ENCODE measurements around the gene MAP3K14.
A peak's percentile ranks its signal among the peaks of the same experiment; 100 is the strongest.

The MAP3K14 gene

DNA sequence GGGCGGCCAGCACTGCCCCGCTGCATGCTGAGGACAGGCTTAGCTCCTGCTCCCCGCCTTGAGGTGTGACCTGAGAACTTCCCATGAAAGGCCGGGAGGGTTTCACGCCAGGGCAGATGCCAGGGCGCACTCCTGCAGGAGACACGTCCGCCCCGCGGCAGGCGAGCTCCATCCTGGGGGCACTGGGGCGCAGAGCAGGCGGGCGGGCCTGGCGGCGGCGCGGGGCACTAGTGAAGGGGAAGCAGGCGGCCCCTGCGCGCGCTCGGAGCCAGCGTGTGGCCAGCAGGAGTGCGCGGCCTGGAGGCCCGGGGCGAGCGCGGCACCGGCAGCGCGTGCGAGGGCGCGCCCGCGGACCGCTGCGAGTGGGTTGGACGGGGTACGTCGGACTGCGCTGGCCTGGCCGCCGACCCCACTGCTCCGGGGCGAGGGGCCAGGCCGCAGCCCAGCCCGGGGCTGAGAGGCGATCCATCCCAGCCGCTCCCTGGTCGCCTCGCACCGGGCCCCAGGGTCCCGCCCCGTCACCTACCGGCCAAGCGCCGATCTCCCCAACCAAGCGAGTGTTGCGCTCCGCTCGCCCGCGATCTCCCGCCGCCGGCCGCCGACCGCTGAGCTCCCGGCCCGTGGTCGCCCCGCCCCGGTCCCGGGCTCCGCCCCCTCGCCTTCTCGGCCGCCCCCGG is at the start of gene MAP3K14:
TSS of gene MAP3K14 (minus strand) at position 587 of the 677 bp plus-strand sequence. CDS start 26,275 bp downstream, outside the sequence.
- Mint-ChIP-seq H3K27ac (peak within 1 kb of the TSS; percentile 98), H3K36me3 (peaks cover 44 to 52% of the 10 kb centered on the region in 2 donors), H3K9me3 (no peaks in the 10 kb centered on the region), H3K4me3 (peak within 1 kb of the TSS; percentile 88 to 94), H3K4me1 (peaks cover 52 to 68% of the 10 kb centered on the region in 2 donors), H3K27me3 (no peaks in the 10 kb centered on the region)
- DNase-seq (peak; percentile 52), ATAC-seq (replicated peaks) (peak; percentile 11 to 14)

DNA sequence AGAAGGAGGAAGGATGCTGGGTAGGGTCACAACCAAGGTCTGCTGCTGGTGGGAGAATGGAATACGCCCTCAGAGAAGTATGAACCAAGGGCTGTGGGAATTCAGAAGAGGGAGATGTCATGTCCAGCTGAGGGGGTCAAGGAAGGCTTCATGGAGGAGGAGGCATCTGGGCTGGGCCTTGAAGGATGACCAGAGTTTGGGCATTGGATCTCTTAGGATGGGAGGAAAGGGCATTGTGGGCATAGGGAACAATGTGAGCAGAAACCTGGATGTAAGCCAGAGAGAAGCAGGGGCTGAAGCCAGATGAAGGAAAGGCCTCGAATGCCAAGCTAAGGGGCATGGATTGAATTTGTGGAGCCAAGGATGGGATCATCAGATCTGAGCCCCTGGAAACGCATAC is 49.2 kb upstream of the MAP3K14 start:
- Mint-ChIP-seq H3K4me3 (no peak overlapping the region), H3K4me1 (peaks cover 14 to 25% of the 10 kb centered on the region in 2 donors), H3K36me3 (peaks cover 8 to 15% of the 10 kb centered on the region in 2 donors), H3K9me3 (peaks cover 7 to 13% of the 10 kb centered on the region in 2 donors), H3K27ac (no peak overlapping the region), H3K27me3 (peaks cover 18 to 19% of the 10 kb centered on the region in 2 donors)
- no peak for DNase-seq
- no peak for ATAC-seq (replicated peaks)

DNA sequence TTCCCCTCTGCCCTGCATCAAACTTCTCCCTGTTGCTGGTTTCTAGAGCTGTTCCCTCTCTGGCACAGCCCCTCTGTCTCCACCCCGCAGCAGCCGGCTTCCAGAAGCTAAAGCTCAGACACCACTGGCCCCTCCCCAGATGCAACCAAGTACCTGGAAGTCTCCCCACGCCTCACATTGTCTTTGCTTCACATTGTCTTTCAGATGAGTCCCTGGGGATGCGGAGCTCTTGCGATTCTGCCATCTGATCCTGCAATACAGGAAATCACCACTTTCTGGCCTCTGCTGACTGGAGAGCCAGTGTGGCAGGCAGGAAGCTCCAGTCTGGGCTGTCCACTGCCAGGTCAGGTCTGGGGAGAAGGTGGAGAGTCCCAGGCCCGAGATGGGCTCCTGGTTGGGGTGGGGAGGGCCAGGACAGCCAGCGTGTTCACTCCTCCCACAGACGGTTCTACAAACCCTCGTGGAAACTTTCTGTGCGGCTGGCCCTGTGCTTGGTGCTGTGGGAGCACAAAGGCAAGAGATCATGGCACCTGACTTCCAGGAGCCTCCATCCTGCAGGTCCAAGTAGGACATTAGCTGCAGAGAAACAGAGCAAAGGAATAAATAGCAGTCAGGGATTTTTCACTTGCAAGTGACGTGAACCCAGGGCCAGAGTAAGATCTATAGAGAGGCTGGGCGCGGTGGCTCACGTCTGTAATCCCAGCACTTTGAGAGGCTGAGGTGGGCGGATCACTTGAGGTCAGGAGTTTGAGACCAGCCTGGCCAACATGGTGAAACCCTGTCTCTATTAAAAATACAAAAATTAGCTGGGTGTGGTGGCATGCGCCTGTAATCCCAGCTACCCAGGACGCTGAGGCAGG is 47.9 kb upstream of the MAP3K14 start:
- peaks cover 7 to 13% of the 10 kb centered on the region in 2 donors for H3K9me3 Mint-ChIP-seq
- peak overlapping the region; percentile 67 for H3K27ac Mint-ChIP-seq
- H3K36me3 Mint-ChIP-seq: peaks cover 8 to 15% of the 10 kb centered on the region in 2 donors
- H3K4me3 Mint-ChIP-seq: no peak overlapping the region
- peaks cover 12 to 16% of the 10 kb centered on the region in 2 donors for H3K4me1 Mint-ChIP-seq
- ATAC-seq (replicated peaks) (peak; percentile 20 to 21), DNase-seq (no peak)
- H3K27me3 Mint-ChIP-seq: peaks cover 21 to 26% of the 10 kb centered on the region in 2 donors

DNA sequence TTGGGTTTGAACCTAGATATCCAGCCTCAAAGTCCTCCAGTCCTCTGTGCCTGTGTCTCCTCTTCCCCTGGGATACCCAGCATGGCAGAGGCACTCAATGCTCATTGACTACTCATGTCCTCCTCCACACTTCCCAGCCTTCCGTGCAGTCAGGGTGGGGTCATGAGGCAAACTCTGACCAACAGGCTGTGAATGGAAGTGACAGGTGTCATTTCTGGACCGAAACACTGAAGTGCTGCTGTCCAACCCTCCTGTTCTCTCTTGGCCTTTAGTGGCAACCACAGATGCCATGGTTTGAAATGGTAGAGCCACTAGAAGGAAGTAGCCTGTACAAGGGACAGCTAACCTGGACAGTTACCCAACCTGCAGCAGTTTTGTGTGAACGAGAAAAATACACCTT is 46.7 kb upstream of the MAP3K14 start:
- Mint-ChIP-seq H3K4me1 (peaks cover 8 to 9% of the 10 kb centered on the region in 2 donors), H3K27ac (no peak overlapping the region), H3K36me3 (peaks cover 8 to 15% of the 10 kb centered on the region in 2 donors), H3K9me3 (peaks cover 7 to 13% of the 10 kb centered on the region in 2 donors), H3K4me3 (no peak overlapping the region), H3K27me3 (peaks cover 21 to 26% of the 10 kb centered on the region in 2 donors)
- ATAC-seq (replicated peaks) (no peak), DNase-seq (no peak)

DNA sequence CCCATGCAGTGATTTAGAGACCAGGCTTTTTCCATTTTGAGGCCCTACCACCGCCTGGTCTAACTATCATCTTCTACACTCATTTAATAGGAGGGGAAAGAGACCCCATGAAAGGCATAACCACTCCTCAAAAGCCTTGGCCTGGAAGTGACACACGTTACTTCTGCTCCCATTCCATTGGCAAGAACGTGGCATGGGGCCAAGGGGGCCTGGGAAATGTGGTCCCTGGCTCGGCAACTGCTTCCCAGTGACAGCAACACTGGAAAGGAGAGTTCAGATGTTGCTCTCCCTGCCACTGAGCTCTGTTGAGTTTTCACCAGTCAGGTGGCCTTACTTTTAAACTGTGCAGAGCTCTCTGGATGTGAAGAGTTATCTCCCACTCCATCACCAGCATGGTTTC is 45.2 kb upstream of the MAP3K14 start:
- DNase-seq: no peak
- Mint-ChIP-seq H3K36me3 (peaks cover 8 to 15% of the 10 kb centered on the region in 2 donors), H3K27me3 (peaks cover 21 to 26% of the 10 kb centered on the region in 2 donors), H3K4me3 (no peak overlapping the region), H3K4me1 (peaks cover 12 to 16% of the 10 kb centered on the region in 2 donors), H3K27ac (no peak overlapping the region), H3K9me3 (peaks cover 7 to 13% of the 10 kb centered on the region in 2 donors)
- no peak for ATAC-seq (replicated peaks)

DNA sequence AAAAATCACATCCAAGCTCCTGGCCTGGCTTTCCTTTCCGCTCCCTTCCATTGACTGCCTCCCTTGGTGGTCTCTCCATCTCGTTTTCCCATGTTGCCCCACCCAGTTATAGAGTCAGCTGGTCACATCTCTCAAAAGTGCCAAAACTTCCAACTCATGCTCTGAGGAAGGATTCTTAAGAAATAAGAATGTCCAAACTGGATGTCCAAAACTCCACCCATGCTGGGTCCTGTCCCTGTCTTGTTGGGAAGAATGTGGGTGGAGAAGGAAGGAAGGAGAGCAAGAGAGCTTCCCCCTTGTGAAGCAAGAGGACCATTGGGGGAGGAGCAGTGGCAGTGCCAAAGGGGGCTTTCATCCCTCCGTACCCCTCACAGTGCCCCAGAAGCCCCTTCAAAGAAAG is 44.6 kb upstream of the MAP3K14 start:
- Mint-ChIP-seq H3K27me3 (peaks cover 21 to 26% of the 10 kb centered on the region in 2 donors), H3K9me3 (peaks cover 7 to 13% of the 10 kb centered on the region in 2 donors)

DNA sequence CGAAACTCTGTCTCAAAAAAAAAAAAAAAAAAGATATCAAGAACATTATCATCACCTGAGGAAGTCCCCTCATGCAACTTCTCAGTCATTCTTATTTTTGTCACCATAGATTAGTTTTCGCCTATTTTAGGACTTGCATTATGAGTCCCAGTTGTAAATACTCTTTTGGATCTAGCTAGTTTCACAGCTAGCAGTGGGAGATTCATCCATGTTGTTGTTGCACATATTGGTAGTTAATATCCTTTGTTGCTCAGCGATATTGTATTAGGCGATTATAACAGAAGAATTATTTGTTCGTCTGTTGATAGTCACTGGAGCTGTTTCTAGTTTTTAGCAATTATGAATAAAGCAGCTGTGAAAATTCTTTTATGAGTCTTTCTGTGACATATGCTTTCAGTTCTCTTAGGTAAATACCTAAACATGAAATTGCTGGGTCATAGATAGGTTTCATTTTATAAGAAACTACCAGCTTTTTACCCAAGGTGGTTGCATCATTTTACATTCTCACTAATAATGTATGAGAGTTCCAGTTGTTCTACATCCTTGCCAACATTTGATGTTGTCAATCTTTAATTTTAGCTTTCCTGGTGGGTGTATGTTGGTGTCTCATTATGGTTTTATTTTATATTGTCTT is 40.7 kb upstream of the MAP3K14 start:
- Mint-ChIP-seq H3K4me3 (no peak overlapping the region), H3K36me3 (peaks cover 5 to 20% of the 10 kb centered on the region in 2 donors), H3K4me1 (peaks cover 29 to 30% of the 10 kb centered on the region in 2 donors), H3K27ac (no peak overlapping the region), H3K9me3 (peaks cover 11 to 13% of the 10 kb centered on the region in 2 donors), H3K27me3 (peaks cover 14 to 16% of the 10 kb centered on the region in 2 donors)
- DNase-seq (no peak), ATAC-seq (replicated peaks) (peak; percentile 23 to 41)

More for the DNA sequence above, 44.6 kb upstream of the MAP3K14 start:
- Mint-ChIP-seq H3K36me3 (peaks cover 8 to 15% of the 10 kb centered on the region in 2 donors), H3K4me1 (peaks cover 13 to 21% of the 10 kb centered on the region in 2 donors), H3K4me3 (no peak overlapping the region), H3K27ac (no peak overlapping the region)
- ATAC-seq (replicated peaks) (no peak), DNase-seq (no peak)

DNA sequence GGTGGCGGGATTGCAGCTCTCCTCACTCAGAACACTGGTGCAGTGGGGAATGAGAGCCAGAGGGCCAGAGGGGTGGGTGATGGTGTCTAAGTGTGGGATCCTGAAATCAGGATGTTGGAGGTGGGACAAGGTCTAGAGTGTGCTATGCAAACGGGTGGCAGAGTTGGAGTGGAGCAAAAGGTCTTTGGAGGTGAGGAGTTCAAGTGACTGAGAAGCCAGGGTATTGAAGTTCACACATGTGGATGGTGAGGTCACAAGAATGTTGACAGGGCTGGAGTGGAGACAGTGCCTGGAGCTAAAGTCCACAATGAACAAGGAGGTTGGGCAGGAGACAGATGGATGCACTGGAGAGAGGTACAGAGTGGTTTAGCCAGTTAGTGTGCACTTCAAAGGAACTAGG is 38.3 kb upstream of the MAP3K14 start:
- Mint-ChIP-seq H3K27ac (no peak overlapping the region), H3K36me3 (peaks cover 7 to 30% of the 10 kb centered on the region in 2 donors)
- no peak for DNase-seq

DNA sequence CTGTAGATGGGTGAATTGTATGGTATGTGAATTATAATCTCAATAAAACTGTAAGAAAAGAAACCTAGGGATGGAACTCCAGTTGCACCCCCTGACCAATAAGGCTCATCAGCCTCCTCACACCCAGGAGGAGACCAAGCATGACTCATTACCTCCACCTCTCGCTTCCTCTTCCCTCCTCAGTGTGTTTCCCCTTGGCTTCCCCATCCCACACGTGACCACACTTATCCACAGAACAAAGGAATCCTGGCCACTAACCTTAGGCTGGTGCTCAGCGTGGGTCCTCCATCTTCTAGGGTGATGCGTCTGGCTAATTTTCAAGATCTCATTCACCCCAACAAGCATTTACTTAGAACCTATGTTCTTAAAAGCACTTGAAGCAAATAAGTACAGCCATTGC is 36.2 kb upstream of the MAP3K14 start:
- Mint-ChIP-seq H3K9me3 (peaks cover 11 to 14% of the 10 kb centered on the region in 2 donors), H3K27ac (peak overlapping the region; percentile 90), H3K4me1 (peaks cover 33 to 35% of the 10 kb centered on the region in 2 donors), H3K4me3 (peak overlapping the region; percentile 20 to 61), H3K27me3 (no peaks in the 10 kb centered on the region), H3K36me3 (peaks cover 7 to 30% of the 10 kb centered on the region in 2 donors)
- DNase-seq (peak; percentile 69), ATAC-seq (replicated peaks) (peak; percentile 95 to 98)

More for the DNA sequence above, 38.3 kb upstream of the MAP3K14 start:
- Mint-ChIP-seq H3K4me1 (peaks cover 31 to 35% of the 10 kb centered on the region in 2 donors), H3K4me3 (no peak overlapping the region), H3K9me3 (peaks cover 11 to 14% of the 10 kb centered on the region in 2 donors), H3K27me3 (no peaks in the 10 kb centered on the region)
- ATAC-seq (replicated peaks): no peak

DNA sequence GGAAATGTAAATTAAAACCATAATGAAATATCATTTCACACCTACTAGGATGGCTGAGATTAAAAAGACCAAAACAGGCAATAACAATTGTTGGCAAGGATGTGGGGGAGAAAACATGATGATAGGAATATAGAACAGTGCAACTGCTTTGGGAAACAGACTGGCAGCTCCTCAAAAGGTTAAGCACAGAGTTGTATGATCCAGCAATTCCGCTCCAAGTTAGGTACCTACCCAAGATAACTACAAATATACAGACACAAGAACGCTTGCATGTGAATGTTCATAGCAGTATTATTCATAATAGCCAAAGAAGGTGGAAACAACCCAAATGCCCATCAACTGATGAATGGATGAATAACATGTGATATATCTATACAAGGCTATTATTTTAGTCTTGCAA is 35.0 kb upstream of the MAP3K14 start:
- Mint-ChIP-seq H3K27me3 (no peaks in the 10 kb centered on the region), H3K4me3 (no peak overlapping the region)

DNA sequence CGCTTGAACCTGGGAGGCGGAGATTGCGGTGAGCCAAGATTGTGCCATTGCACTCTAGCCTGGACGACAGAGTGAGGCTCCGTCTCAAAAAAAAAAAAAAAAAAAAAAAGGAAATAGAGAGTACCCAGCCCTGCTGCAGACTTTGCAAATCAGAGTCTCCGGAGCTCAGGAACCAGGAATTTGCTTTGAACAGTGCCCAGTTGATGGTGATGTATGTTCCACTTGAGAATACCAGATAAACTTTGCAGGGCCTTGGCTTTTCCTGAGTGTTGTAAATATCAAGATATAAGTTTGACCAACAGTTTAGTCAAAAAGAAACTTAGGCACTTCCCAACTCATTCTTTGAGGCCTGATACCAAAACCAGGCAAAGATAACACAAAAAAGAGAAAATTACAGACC is 30.6 kb upstream of the MAP3K14 start:
- H3K27ac Mint-ChIP-seq: no peak overlapping the region
- no peak for ATAC-seq (replicated peaks)
- H3K36me3 Mint-ChIP-seq: peaks cover 3 to 13% of the 10 kb centered on the region in 2 donors
- peaks cover 21 to 38% of the 10 kb centered on the region in 2 donors for H3K4me1 Mint-ChIP-seq
- peaks cover 3 to 4% of the 10 kb centered on the region in 2 donors for H3K9me3 Mint-ChIP-seq
- no peak overlapping the region for H3K4me3 Mint-ChIP-seq
- no peak for DNase-seq
- no peaks in the 10 kb centered on the region for H3K27me3 Mint-ChIP-seq

More for the DNA sequence above, 35.0 kb upstream of the MAP3K14 start:
- Mint-ChIP-seq H3K9me3 (peaks cover 11 to 14% of the 10 kb centered on the region in 2 donors), H3K27ac (peak overlapping the region; percentile 60), H3K36me3 (peaks cover 7 to 30% of the 10 kb centered on the region in 2 donors), H3K4me1 (peaks cover 30 to 34% of the 10 kb centered on the region in 2 donors)
- DNase-seq (no peak), ATAC-seq (replicated peaks) (no peak)

DNA sequence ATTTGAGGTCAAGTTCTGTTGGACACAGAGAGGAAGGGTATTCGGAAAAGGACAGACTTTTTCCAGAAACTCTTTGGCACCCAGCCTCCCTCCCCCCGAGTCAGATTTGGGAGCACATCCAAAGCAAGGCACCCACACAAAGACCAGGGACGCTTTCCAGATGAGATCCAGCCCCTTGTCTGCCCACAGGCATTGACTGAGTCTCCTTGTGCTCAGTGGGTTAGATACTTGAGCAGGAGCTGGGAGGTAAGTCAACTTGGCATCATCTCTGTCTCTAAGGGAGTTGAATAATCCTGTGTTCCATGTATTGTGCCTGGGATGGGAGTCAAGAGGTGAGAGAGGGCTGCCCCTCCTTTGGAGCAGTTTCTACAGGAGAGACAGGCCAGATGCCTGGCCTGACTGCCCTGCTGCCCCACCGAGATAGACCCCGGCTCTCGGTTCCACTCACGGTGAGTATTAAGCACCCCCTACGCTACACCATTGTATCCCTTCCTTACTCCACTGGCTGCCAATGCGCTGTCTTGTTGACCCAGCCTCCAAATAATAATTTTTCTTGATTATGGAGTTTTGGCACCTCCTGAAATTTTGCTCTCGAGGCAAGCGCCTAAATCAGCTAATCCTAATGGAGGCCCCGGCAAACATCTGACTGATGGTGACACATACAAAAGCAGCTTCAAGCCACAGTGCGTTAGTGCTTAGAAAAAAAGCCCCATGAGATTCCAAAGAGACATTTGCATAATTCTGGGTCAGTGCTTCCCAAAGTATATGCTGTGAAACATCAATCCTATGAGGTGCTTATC is 29.6 kb upstream of the MAP3K14 start:
- no peaks in the 10 kb centered on the region for H3K27me3 Mint-ChIP-seq
- no peak overlapping the region for H3K4me3 Mint-ChIP-seq
- peaks cover 25 to 38% of the 10 kb centered on the region in 2 donors for H3K4me1 Mint-ChIP-seq
- peaks cover 0 to 4% of the 10 kb centered on the region in 2 donors for H3K36me3 Mint-ChIP-seq
- no peak overlapping the region for H3K27ac Mint-ChIP-seq
- no peak for ATAC-seq (replicated peaks)
- no peak for DNase-seq
- peaks cover 0 to 1% of the 10 kb centered on the region in 2 donors for H3K9me3 Mint-ChIP-seq

DNA sequence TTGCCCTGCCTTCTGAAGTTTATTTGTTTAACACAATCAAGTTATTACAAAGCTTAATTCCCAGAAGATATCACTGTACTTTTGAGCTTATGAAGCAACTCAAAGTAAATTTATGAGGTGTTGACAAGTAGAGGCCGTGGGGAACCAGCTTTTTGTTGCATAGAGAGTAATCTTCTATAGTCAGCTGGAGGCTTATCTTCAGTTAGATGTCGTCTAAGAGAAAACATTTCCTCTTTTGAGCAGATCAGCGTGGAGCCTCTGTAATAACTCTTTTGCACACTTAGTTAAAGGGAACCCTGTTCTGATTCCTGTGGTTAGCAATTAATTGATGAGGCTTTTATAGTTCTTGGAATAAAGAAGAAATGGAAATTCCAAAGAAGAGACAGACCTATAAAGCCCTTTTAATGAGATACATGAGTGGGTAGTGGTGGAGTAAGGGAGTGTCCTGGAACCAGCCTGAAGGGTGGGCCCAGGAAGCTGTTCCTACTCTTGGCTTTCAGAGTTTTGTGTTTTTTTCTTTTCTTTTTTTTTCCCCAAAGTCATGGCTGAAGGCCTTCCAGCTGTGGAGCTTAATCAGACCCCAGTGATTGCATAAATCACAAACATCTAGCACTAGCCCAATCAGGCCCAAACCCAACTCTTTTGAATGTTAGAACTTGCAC is 28.9 kb upstream of the MAP3K14 start:
- ATAC-seq (replicated peaks): peak; percentile 81 to 87
- DNase-seq: no peak
- Mint-ChIP-seq H3K27me3 (no peaks in the 10 kb centered on the region), H3K27ac (peak overlapping the region; percentile 68), H3K36me3 (no peaks in the 10 kb centered on the region), H3K9me3 (no peaks in the 10 kb centered on the region), H3K4me3 (no peak overlapping the region), H3K4me1 (peaks cover 25 to 41% of the 10 kb centered on the region in 2 donors)

Data from stimulated activated naive B cell treated with anti-CD40 and anti-IgM and Interleukin-4, amounts not matched to agents 10 μg/mL and 1 μg/mL and 100 μg/mL, for 72 hours (primary cell).